ENCODE data around the gene OR7G2. TPM values are rescaled to one million over a fixed set of nuclear protein-coding genes. Genes with fewer than 3 reads are reported as not detected.
"Not testable (repeated sequence)": the region's sequence is repeated elsewhere in the genome, so short reads cannot be mapped to it uniquely, and the experiment has no call there.

Gene OR7G2
- total and polyA plus RNA-seq, 2 donors: not detected

DNA sequence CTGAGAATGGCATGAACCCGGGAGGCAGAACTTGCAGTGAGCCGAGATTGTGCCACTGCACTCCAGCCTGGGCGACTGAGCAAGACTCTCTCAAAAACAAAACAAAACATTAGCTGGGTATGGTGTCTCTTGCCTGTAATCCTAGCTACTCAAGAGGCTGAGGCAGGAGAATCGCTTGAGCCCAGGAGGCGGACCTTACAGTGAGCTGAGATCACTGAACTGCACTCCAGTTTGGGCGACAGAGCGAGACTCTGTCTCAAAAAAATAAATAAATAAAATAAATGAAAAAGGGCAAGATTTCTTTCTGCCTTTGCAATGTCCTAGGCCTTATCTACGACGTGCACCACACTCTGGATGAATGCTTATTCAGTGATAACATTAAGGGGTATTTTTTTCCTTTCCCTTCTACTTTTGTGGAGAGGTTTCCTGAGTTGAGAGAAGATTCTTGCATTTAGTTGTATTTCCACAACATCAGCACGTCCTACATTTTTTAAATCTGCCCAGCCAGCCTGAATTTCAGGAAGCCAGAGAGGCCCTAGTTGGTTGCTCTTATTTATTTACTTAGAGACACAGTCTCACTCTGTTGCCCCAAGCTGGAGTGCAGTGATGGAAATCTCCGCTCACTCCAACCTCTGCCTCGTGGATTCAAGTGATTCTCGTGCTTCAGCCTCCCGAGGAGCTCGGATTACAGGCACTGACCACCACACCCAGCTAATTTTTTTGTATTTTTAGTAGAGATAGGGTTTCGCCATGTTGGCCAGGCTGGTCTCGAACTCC, 46.5 kb downstream of the OR7G2 start:
- WGBS: 65% methylated on average over 17 of the region's 17 CpGs
- H3K4me1 ChIP-seq (ENCODE audit: insufficient read depth): no peaks in the 10 kb centered on the region
- no peak overlapping the region for H3K27ac ChIP-seq (ENCODE audit: low read depth)
- DNase-seq (ENCODE audit: extremely low spot score): no peak
- no peaks in the 10 kb centered on the region for H3K36me3 ChIP-seq (ENCODE audit: insufficient read depth)
- no peak overlapping the region for H3K4me3 ChIP-seq (ENCODE audit: low read depth, low read length)

DNA sequence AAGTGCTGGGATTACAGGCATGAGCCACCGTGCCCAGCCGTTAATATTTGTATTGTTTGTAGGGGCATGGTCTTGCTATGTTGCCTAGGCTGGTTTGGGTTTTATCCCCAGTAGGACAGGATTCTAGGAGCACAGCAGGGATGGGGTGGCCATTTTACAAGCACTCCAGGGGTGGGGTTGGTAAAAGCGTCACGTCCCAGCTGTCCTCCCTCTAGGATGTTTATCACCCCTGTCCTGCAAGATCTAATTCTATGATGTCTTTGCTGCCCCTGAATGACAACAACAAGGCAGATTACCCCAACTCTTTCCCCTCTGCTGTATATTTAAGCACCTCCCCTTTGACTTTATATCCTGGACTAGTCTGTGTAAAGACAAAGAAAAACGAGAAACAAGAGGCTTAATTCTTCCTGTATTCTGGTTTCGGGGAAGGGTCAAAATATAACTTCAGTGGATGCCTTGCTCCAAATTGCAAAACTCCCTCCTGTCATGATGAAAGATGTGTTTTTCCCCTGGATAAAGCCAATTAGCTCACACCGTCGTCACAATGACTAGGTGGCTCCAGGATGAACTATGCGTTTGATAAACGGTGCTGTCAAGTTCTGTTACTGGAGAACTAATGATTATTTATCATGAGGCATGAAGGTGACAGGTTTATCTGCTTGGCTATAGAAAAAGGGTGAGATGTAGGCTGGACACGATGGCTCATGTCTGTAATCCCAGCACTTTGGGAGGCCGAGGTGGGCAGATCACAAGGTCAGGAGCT, 48.2 kb downstream of the OR7G2 start:
- Histone ChIP-seq H3K36me3 (ENCODE audit: insufficient read depth) (no peaks in the 10 kb centered on the region), H3K4me1 (ENCODE audit: insufficient read depth) (no peaks in the 10 kb centered on the region), H3K27ac (ENCODE audit: low read depth) (no peak overlapping the region), H3K4me3 (ENCODE audit: low read depth, low read length) (no peak overlapping the region)
- WGBS: 46% methylated on average over 12 of the region's 12 CpGs
- DNase-seq (ENCODE audit: extremely low spot score): no peak

DNA sequence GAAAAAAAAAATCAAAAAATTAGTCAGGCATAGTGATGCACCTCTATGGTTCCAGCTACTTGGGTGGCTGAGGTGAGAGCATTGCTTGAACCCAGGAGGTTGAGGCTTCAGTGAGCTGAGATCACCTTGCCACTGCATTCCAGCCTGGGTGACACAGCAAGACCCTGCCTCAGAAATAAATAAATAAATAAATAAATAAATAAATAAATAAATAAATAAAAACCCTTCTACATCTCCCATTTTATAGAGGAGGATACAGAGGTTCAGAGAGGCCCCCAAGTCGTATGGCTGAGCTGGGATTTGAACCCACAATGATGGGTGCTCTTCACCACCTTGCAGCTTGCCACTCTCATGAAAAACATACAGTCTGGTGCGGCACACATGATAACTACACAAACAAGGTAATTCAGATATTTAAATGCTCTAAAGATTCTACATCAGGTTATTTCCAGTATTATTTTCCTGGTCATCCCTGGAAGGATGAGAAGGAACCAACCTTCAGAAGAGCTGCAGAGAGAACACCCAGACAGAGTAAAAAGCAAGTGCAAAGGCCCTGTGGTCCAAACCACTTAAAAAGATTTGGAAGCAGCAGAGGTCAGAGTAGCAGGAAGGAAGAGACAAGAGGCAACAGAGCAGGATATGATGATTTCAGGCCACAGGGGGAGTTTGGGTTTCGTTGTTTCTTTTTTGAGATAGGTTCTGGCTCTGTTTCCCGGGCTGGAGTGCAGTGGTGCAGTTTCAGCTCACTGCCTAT, 49.6 kb downstream of the OR7G2 start:
- no peaks in the 10 kb centered on the region for H3K4me1 ChIP-seq (ENCODE audit: insufficient read depth)
- H3K27ac ChIP-seq (ENCODE audit: low read depth): no peak overlapping the region
- H3K4me3 ChIP-seq (ENCODE audit: low read depth, low read length): no peak overlapping the region
- no peak for DNase-seq (ENCODE audit: extremely low spot score)
- 85% methylated on average over 4 of the region's 4 CpGs for WGBS
- H3K36me3 ChIP-seq (ENCODE audit: insufficient read depth): no peaks in the 10 kb centered on the region

DNA sequence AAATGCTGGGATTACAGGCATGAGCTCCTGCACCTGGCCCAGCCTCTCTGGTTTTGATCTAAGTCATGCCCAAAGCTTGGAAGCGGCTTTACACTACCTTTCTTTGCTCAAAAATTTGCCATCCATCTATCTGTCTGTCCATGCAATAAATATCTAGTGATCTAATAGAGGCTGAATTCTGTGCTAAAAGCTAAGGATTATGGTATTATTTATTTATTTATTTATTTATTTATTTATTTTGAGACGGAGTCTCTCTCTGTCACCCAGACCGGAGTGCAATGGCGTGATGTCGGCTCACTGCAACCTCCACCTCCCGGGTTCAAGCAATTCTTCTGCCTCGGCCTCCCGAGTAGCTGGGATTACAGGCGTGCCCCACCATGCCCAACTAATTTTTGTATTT, 51.1 kb downstream of the OR7G2 start:
- H3K27ac ChIP-seq (ENCODE audit: low read depth); DNase-seq (ENCODE audit: extremely low spot score); H3K4me3 ChIP-seq (ENCODE audit: low read depth, low read length); H3K4me1 ChIP-seq (ENCODE audit: insufficient read depth); H3K36me3 ChIP-seq (ENCODE audit: insufficient read depth): not testable (repeated sequence)
- 95% methylated on average over 9 of the region's 9 CpGs for WGBS

DNA sequence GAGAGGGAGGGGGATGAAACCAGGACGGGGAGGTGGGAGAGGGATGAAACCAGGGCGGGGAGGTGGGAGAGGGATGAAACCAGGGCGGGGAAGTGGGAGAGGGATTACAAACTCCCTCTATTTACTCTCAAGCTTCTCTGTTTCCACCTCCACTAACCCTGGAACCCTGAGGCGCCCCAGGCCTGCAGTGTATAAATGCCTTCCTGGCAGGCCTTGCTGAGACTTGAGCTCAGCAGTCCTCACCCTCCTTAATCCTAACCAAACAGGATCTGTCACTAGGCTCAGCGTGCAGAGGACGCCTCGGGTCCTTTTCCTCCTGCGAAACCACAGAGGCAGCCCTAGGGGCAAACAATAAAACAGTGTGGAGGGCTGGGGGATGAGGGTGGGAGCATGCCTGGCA, 52.5 kb downstream of the OR7G2 start:
- no peak for DNase-seq (ENCODE audit: extremely low spot score)
- Histone ChIP-seq H3K36me3 (ENCODE audit: insufficient read depth) (no peaks in the 10 kb centered on the region), H3K4me1 (ENCODE audit: insufficient read depth) (no peaks in the 10 kb centered on the region), H3K4me3 (ENCODE audit: low read depth, low read length) (no peak overlapping the region), H3K27ac (ENCODE audit: low read depth) (no peak overlapping the region)
- WGBS: 8% methylated on average over 8 of the region's 8 CpGs

DNA sequence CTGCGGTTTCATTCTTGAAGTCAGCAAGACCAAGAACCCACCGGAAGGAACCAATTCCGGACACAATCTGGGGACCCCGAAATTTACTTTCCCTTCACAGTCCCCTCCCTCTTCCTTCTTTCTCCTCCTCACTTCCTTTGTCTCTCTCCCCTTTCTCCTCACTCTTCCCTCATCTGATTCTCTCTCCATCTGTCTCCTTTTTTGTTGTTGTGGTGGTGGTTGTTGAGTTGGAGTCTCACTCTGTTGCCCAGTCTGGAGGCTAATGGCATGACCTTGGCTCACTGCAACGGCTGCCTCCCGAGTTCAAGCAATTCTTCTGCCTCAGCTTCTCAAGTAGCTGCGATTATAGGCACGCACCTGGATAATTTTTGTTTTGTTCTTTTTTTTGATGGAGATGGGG, 53.1 kb downstream of the OR7G2 start:
- H3K27ac ChIP-seq (ENCODE audit: low read depth): no peak overlapping the region
- H3K36me3 ChIP-seq (ENCODE audit: insufficient read depth): no peaks in the 10 kb centered on the region
- DNase-seq (ENCODE audit: extremely low spot score): no peak
- H3K4me3 ChIP-seq (ENCODE audit: low read depth, low read length): no peak overlapping the region
- H3K4me1 ChIP-seq (ENCODE audit: insufficient read depth): no peaks in the 10 kb centered on the region
- 88% methylated on average over 8 of the region's 8 CpGs for WGBS

DNA sequence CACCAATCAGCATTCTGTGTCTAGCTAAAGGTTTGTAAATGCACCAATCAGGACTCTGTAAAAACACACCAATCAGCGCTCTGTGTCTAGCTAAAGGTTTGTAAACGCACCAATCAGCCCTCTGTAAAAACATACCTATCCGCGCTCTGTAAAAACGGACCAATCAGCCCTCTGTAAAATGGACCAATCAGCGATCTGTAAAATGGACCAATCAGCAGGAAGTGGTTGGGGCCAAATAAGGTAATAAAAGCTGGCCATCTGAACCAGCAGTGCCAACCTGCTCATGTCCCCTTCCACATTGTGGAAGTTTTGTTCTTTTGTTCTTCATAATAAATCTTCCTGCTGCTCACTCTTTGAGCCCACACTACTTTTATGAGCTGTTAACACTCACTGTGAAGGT, 53.6 kb downstream of the OR7G2 start:
- H3K27ac ChIP-seq (ENCODE audit: low read depth); DNase-seq (ENCODE audit: extremely low spot score); H3K4me1 ChIP-seq (ENCODE audit: insufficient read depth); H3K4me3 ChIP-seq (ENCODE audit: low read depth, low read length); H3K36me3 ChIP-seq (ENCODE audit: insufficient read depth): not testable (repeated sequence)
- 94% methylated on average over 6 of the region's 6 CpGs for WGBS

DNA sequence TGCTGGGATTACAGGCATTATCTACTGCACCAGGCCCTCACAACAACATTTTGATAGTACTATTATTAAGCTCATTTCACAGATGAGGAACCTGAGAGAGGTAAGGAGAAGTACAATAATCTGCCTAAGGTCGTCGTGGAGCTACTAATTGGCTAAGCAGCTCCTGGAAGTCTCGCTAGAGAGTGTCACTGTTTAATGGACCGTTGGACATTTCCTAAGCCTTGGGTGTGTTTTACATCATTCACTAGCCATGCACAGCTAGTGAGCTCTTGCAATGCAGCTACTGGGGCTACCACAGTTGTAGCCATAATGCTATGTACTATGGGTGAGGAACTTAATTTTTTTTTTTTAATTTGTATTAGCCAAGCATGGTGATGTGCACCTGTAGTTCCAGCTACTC, 54.4 kb downstream of the OR7G2 start:
- WGBS: 93% methylated on average over 4 of the region's 4 CpGs
- Histone ChIP-seq H3K4me1 (ENCODE audit: insufficient read depth) (no peaks in the 10 kb centered on the region), H3K27ac (ENCODE audit: low read depth) (no peak overlapping the region), H3K36me3 (ENCODE audit: insufficient read depth) (no peaks in the 10 kb centered on the region), H3K4me3 (ENCODE audit: low read depth, low read length) (no peak overlapping the region)
- DNase-seq (ENCODE audit: extremely low spot score): no peak

Small RNA genes lying within 50 kb of the gene (small RNA-seq; reads per million reads assigned to genes)
- not detected for gene OR1M4P

Other genes with a start within 250 kb of the OR7G2 start
- gene MUC16, start 97.1 kb downstream of the OR7G2 start, total RNA-seq: under 0.01 TPM
- gene MUC16, start 97.1 kb downstream of the OR7G2 start, polyA plus RNA-seq: not detected
- not detected for gene OR1M1, start 20.4 kb downstream of the OR7G2 start, total RNA-seq
- gene OR1M1, start 20.4 kb downstream of the OR7G2 start, polyA plus RNA-seq: not detected
- not detected for gene OR7G1, start 8.3 kb upstream of the OR7G2 start, total RNA-seq
- gene OR7G1, start 8.3 kb upstream of the OR7G2 start, polyA plus RNA-seq: not detected
- gene OR7G3, start 19.5 kb upstream of the OR7G2 start, total RNA-seq: not detected
- not detected for gene OR7G3, start 19.5 kb upstream of the OR7G2 start, polyA plus RNA-seq
- gene ZNF317, start 32.9 kb upstream of the OR7G2 start, total RNA-seq: 14.0 TPM
- 17.0 TPM for gene ZNF317, start 32.9 kb upstream of the OR7G2 start, polyA plus RNA-seq
- not detected for gene OR7D2, start 71.5 kb upstream of the OR7G2 start, total RNA-seq
- gene OR7D2, start 71.5 kb upstream of the OR7G2 start, polyA plus RNA-seq: 0.03 TPM
- gene OR7D4, start 112.1 kb upstream of the OR7G2 start, total RNA-seq: not detected
- not detected for gene OR7D4, start 112.1 kb upstream of the OR7G2 start, polyA plus RNA-seq
- gene OR7E24, start 143.5 kb upstream of the OR7G2 start, total RNA-seq: not detected
- not detected for gene OR7E24, start 143.5 kb upstream of the OR7G2 start, polyA plus RNA-seq
- gene ZNF699, start 202.4 kb upstream of the OR7G2 start, total RNA-seq: 15.2 TPM
- gene ZNF699, start 202.4 kb upstream of the OR7G2 start, polyA plus RNA-seq: 5.3 TPM
- gene ZNF559, start 216.7 kb upstream of the OR7G2 start, total RNA-seq: 64.5 TPM
- gene ZNF559, start 216.7 kb upstream of the OR7G2 start, polyA plus RNA-seq: 20.8 TPM